ENCODE measurements around the gene SMG6.

SMG6 gene

DNA sequence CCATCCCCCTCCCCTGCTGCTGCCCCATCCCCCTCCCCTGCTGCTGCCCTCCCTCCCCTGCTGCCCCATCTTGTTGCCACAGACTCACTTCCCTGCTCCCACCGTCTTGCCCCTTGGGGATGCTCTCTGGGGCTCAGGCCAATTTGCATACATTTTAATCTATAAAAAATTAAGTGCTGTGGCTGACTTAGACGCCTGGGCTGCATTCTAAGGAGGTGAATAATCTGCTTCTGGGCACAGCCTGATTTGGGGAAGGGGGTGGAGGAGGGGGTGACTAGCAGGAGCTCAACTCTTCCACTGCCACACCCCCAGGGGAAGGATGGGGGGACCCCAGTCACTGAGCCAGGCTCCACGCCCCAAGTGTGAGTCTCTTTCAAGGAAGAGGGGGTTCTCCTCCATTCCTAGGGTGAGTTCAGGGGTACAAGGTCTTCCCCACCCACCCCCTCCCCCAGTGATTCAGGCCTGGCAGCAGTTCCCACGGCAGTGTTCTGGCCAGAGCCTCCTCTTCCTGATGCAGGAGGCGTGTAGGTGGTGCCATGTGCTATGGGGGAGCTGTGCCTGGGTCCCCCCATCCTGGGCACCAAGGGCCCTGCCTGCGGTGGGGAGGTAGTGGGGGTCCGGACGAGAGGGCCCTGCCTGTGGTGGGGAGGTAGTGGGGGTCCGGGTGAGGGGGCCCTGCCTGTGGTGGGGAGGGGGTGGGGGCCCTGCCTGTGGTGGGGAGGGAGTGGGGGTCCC lies 268.6 kb downstream of the SMG6 start:
- no peak overlapping the region for H3K27ac ChIP-seq
- TF ChIP-seq, protein P1, sequence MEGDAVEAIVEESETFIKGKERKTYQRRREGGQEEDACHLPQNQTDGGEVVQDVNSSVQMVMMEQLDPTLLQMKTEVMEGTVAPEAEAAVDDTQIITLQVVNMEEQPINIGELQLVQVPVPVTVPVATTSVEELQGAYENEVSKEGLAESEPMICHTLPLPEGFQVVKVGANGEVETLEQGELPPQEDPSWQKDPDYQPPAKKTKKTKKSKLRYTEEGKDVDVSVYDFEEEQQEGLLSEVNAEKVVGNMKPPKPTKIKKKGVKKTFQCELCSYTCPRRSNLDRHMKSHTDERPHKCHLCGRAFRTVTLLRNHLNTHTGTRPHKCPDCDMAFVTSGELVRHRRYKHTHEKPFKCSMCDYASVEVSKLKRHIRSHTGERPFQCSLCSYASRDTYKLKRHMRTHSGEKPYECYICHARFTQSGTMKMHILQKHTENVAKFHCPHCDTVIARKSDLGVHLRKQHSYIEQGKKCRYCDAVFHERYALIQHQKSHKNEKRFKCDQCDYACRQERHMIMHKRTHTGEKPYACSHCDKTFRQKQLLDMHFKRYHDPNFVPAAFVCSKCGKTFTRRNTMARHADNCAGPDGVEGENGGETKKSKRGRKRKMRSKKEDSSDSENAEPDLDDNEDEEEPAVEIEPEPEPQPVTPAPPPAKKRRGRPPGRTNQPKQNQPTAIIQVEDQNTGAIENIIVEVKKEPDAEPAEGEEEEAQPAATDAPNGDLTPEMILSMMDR (conservative IDR thresholded peaks at IDR 0.05): no peak

DNA sequence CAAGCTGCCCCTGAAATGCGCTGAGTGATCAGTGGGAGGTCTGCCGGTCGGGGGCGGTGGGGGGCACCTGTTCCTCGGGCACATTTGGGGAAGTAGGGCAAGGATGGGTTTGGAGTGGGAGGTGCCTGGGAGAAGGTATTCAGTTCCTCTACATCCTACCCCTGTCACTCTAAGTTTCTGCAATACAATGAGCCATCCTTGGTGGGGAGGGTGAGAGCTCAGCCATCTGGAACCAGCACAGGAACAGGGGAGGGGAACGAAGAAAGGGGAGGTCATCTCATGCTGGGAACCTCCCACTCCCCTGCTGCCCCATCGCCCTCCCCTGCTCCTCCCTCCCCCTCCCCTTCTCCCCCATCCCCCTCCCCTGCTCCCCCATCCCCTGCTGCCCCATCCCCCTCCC lies 269.4 kb downstream of the SMG6 start:
- no peak overlapping the region for H3K27ac ChIP-seq
- TF ChIP-seq, protein P1 (conservative IDR thresholded peaks at IDR 0.05): no peak

- TF ChIP-seq, protein P1 (conservative IDR thresholded peaks at IDR 0.05): no peak
- no peak overlapping the region for H3K27ac ChIP-seq
Measured at GRCh38 chr17:2033153-2033552, 270.4 kb downstream of the SMG6 start.

DNA sequence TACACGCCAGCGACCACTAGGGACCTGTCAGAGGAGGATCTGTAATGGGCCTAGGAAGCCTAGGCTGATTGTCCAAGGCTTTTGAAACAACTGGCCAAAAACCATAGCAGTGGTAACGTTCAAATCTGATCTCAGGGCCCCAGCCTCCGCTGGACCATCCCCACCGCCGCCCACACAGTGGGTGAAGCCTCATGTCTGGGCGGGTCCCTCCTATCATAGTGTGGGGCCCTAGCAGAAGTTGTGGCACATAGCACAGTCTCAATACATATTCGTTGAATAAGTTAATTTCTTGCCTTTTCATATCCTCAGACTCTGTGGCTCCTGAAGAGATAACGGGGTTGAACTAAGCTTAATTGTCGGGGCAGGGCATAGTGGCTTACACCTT lies 272.8 kb downstream of the SMG6 start:
- peak overlapping the region; percentile 92 for H3K27ac ChIP-seq

DNA sequence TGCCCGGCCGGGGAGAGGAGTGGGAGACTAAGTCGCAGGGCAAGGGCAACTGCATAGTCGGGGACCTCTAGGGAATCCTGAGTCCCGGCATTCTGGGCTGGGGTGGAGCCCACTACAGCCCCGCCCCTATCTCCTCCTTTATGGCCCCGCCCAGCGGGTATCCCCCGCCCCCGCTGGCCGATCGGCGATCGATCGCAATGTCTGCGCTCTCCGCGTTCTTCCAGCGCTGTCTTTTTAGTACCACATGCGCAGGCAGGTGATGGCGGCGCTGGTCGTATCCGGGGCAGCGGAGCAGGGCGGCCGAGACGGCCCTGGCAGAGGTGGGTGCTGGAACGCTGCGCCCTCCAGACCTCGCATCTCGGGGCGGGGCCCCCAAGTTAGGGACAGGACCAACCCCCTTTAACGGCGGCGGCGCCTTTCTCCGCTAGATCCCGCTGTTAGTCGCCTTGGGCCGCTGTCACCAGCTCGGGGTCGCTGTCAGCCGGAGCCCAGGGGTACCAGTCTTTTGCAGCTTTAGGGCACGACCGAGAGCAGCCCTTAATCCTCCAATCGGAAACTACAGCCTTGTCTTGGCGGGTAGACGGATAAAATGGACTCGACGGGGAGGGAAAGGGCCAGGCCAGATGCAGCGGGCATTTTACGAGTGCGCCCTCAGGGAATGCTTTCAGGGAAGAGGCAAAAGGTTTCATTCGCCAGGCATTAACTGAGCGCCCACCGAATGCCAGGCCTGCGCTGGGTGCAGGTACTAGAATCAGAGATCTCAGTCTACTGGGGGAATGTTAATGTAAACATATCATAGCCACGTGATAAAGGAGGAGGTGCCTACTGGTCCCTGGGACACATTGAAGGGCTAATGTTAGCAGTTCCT lies 273.4 kb downstream of the SMG6 start, which contains the start of gene DPH1:
Gene DPH1, plus strand, starts transcription at position 243 of the 868 bp plus-strand sequence. Its CDS starts 17 bp downstream, at position 260.
- H3K27ac ChIP-seq: peak within 1 kb of the TSS; percentile 92
- TF ChIP-seq, protein P1 (conservative IDR thresholded peaks at IDR 0.05): no peak

More for the DNA sequence above, 272.8 kb downstream of the SMG6 start:
- TF ChIP-seq, protein P1 (conservative IDR thresholded peaks at IDR 0.05): peak; percentile 81

DNA sequence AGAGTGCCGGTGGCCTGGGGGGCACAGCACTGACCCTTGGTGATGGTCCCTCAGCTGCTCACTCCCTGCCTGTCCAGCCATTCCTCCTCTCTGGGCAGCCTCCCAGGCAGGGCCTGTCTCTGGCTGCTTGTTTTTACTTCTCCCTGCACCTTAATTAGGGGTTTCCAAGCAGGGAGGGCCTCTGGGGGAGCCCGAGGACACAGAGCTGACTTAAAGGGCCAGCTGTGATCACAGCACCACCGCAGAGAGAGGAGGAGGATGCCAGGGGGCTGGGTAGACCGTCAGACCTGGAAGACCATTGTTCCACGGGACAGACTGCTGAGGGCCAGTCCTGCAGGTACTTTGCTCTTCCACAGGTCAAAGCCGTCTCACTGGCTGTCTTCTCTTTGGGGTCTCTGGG lies 274.8 kb downstream of the SMG6 start:
- H3K27ac ChIP-seq: no peak overlapping the region
- TF ChIP-seq, protein P1 (conservative IDR thresholded peaks at IDR 0.05): no peak

- TF ChIP-seq, protein P1 (conservative IDR thresholded peaks at IDR 0.05): no peak
- H3K27ac ChIP-seq: no peak overlapping the region
Measured at GRCh38 chr17:2028234-2028614, 275.4 kb downstream of the SMG6 start.
